Midbrain (tissue), 1 donor: ENCODE measurements around the gene MSH3.
A peak's percentile ranks its signal among the peaks of the same experiment; 100 is the strongest.
"Not testable (repeated sequence)": the region's sequence is repeated elsewhere in the genome, so short reads cannot be mapped to it uniquely, and the experiment has no call there.

ENCODE experiments used
- DNase-seq: peaks from one replicate; lab custom pipeline; 2025; lab: John Stamatoyannopoulos, UW

MSH3 gene

DNA sequence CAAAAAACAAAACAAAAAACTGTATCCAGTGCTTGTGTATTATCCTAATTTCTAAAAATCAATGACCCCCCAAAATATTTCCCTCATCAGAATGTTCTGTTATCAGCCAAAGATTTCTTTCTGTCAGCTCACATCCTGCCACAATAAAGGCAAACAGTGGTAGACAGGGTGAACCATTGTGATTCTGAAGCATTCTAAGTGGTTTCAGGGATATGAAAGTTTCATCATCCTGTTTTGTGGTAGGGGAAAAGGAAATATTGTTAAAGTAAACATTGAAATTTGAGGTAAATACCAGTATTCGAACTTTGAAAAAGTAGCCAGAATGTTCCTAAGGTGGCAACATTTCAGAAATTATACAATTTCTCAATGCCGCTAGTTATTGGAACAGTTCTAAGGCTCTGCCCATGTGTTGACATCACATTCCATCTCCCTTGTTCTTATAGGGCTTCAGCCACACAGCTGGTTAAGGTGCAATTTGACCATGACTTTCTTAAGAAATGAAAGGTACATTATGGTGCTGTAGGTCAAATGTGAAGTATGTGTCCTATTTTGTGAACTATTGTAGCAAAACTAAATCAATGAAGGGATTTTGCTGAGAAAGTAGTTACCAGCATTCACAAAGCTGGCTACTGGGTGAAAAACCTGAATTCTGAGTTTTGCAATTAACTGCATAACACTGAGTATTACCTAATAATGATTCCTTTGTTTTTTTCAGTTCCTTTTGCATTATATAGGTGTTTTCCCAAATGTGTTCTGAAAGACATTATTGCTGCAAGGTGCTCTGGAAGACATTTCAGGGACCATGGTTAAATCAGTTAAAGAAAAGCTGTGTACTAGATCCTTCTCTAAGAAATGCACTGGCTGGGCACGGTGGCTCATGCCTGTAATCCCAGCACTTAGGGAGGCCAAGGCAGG, 198.1 kb downstream of the MSH3 start:
- DNase-seq = no peak

DNA sequence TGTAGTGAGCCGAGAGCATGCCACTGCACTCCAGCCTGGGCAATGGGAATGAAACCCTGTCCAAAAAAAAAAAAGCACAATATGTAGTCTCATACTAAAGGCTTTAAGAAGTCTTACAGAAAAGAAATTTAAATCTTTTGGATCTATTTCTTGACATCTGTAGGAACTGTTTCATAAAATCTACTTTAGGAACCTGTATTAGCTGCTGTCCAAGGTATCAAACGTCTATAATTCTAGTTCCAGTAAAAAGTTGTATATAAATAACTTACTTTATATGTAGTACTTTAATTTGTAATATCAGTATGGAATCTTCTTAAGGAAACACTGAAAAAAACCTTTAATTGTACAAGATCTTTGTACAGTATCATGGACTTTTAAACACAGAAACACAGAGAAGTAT, 199.0 kb downstream of the MSH3 start:
- DNase-seq = no peak

DNA sequence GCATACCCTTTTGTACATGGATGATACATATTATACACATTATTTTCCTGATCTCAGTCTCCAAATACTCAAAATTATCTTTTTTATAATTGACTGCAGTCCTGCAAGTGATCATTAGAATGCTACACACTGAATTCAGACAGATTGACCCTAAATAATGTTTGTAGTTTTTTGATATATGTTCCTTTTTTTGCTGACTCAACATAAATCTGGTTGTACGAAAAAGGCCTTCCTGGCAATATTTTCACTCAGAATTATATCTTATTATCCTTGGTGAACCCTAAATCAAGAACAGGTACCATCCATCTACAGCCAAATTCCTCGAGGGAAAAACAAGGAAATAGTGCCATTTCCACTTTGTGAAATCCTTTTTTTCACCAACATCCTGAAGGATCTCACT, 200.1 kb downstream of the MSH3 start:
- DNase-seq = no peak

DNA sequence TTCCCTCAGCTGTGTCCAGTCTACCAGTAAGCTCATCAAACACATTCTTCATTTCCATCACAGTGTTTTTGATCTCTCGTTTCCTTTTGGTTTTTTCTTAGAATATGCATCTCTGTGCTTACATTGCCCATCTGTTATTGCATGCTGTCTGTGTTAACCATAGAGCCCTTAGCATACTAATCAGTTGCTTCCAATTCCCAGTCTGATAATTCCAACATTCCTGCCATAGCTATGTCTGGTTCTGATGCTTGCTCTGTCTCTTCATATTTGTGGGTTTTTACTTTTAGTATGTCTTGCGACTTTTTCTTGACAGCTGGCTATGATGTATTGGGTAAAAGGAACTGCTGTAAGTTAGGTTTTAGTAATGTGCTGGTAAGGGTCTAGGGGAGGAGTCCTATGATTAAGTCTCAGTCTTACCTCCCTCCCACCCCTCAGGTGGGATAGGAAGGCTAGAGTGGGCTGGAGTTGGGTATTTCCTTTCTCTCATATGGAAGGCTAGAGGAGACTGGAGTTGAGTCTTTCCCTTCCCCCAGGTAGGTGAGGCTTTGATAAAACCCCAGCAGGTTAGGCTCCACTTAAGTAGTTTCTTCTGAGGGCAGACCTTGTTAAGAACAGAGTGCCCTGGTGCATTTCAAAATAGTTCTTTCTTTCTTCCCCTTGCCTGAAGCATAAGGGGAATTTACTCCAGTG, 206.6 kb downstream of the MSH3 start:
- DNase-seq = no peak

GRCh38 chr5:80863708-80864107, 209.3 kb downstream of the MSH3 start:
- no peak for DNase-seq

GRCh38 chr5:80864109-80864508, 209.7 kb downstream of the MSH3 start:
- no peak for DNase-seq

GRCh38 chr5:80864706-80865435, 210.4 kb downstream of the MSH3 start:
- DNase-seq = no peak

DNA sequence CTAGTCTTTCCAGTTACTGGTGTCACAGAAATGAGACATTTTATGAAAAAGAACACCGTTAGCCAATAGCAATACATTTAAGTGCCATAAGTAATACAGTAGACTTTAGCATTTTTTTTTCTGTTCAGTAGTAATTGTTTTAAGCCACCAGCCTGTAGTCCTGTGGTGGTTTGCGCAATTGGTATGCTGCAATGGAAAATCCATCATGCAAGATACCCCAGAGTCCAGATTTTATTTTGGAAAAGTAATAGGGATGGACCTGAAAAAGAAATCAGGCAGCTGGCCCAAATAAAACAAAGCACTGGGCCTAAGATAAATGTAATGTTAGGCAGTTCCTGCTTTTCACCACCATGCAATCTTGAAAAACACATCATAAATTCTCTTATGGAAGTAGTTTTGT, 211.1 kb downstream of the MSH3 start:
- no peak for DNase-seq

DNA sequence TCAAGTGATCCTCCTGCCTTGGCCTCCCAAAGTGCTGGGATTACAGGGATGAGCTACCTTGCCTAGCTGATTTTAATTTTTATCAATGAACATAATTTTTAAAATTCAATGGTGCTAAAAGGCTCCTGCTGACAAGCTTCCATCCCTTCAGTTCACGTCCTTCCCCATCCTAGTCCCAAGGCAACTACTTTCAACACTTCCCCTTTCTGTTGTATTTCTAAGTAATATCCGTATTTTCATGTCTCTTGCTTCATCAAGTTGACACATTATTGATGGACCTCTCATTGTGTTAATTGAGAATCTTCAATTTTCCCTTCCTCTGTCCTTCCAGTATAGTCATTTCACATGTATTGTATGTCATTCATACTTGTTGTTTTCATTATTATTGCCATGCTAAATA, 211.9 kb downstream of the MSH3 start:
- no peak for DNase-seq

DNA sequence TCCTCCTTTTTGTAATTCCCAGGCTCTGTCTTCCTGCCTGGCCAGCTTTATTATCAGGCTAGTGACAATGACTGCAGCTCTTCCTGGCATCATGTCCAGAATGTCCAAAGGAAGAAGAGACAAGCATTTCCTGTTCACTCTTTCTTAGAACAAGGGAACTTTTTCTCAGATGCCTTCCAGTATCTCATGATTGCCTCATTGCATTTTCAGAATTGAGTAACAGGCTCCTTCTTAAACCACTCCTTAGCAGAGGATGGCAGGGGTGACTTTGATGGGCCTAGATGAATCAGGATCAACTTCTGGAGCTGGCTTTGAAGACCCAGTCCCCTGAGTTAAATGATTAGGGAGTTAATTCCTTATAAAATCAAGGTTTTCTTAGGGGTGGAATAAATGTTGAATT, 212.8 kb downstream of the MSH3 start:
- no peak for DNase-seq

- DNase-seq = no peak
Observed at GRCh38 chr5:80870442-80870841, 216.0 kb downstream of the MSH3 start.

- no peak for DNase-seq
Observed at GRCh38 chr5:80871541-80871961, 217.1 kb downstream of the MSH3 start.

DNA sequence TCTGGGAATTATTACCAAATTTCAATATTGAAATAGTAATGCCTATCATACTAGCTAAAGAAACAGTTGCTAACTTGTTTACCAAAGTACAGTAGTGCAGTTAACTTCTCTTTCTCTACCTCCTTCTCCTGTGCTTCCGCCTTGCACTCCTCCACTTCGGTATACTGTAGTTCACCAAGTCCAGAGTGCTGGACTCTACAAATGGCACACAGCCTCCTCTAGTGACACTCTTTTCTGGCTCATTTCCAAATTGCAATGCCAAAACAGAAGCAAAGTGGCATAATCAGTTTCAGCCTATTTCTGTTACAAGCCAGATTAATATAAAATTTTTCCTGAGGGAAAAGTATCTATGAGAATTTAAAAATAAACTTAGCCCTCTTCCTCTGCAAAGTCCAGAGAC, 219.7 kb downstream of the MSH3 start:
- DNase-seq = peak; percentile 5

DNA sequence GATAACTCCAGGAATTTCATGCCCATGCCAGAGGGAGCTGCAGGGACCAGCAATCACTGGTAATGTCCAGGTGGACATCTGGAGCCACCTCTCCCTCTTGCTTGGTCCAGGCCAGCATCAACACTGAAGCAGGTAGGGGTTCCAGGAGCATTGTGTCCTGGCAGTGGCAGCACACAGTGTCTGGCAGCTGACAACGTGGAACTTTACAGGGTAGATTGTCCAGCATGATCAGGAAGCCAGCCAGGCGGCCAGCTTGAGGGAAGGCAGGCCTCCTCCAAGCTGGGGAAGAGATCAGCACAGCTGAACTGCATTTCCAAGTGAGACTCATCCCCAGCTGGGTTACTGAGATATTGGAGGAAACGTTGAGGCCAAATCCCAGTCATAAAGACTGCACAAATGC, 223.1 kb downstream of the MSH3 start:
- DNase-seq = no peak

DNA sequence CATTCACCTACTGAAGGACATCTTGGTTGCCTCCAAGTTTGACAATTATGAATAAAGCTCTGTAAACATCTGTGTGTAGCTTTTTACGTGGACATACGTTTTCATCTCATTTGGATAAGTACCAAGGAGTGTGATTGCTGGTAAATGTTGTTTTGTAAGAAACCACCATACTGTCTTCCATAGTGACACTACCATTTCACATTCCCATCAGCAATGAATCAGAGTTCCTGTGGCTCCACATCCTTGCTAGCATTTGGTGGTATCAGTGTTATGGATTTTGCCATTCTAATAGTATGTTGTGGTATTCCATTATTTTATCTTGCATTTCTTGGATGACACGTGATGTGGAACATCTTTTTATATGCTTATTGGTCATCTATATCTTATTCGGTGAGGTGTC, 227.3 kb downstream of the MSH3 start:
- DNase-seq = no peak

GRCh38 chr5:80883390-80883789, 228.9 kb downstream of the MSH3 start:
- not testable (repeated sequence) for DNase-seq

DNA sequence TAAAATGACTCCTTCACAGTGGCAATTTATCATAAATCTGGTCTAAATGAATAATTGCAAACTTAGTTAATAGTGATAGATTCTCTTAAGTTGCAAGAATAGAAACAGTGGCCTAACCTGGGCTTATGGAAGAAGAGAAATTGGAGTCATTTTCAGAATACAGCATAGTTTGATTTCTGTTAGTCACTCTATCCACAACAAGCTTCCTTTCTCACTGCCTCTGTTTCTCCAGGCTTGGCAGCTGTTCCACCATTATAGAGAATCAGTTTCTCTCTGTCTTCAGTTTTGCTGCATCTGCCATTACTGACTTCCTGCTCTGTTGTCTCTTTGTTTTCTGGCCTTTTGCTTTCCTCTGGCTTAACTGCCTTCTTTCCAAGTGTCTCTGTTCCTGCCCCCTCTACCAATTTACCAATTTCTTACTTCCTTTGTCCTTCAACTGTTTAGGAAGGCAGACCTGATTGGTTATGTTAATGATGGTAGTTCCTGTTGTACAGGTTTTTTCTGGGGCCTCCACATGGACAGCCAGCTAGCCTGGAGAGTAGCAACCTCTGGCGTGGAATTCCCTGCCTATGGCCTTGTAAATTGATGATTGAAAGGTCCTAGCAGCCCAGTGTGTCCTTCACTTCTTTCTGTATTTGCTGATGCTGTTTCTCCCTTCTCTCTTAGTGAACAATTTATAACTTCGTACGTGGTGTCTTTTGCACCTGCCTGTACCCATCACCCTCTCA, 229.8 kb downstream of the MSH3 start:
- no peak for DNase-seq

GRCh38 chr5:80884929-80885328, 230.5 kb downstream of the MSH3 start:
- DNase-seq = no peak

DNA sequence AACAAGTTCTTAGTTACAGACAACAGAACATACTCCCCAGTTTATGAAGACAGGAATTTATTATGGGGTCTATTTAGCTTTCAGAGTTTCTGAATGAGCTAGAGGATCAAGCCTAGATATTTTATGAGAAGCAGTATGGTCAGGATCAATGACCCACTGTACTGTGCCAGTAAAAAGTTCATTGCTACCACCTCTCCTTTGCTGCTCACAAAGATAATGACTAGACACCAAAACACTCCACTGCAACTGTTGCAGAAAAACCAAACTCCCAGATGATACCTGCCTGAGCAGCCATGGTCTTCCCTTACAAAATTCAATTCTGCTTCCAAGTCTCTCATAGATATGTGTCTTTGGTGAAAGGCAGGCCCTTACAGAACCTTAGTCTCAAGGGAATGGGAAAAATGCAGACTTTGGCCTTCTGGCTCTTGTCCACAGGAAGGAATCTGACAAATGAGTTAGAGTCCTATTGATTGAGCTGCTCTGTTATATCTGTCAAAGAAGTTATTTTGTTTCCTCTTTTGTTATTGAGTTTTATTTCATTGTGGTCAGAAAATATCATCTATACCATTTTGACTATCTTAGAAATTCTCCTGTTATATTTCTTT, 231.0 kb downstream of the MSH3 start:
- DNase-seq = no peak

DNA sequence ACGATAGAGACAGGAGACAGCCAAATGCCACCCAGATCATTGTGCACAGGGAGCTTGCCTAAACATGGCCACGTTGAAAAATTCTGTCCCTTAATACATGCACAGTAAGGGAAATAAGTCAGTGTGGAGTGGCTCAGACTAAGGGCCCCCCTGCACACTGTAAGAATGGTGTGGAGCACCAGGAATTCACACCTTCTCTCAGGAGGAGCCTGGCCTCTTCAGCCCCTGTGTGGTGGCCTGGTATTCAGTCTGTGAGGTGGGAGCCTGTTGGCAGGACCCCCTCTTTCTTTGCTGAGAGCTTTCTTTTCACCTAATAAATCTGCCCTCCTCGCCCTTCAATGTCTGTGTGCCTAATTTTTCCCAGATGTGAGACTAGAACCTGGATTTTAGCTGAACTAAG, 239.6 kb downstream of the MSH3 start:
- no peak for DNase-seq

GRCh38 chr5:80895523-80895922, 241.1 kb downstream of the MSH3 start:
- DNase-seq = no peak

DNA sequence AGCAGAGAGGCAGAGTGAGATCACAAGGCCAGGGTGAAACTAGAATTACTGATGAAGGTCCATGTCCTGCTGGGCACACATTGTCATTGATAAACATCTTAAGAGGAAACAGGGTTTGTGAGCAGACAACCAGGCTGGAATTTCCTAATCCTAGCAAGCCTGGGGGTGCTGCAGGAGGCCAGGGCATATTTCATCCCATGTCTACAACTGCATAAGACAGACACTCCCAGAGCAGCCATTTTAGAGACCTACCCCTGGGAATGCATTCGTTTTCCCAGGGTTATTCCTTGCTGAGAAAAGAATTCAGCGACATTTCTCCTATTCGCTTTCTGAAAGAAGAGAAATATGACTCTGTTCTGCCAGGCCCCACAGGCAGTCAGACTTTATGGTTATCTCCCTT, 248.2 kb downstream of the MSH3 start:
- DNase-seq = not testable (repeated sequence)
